ENCODE results near the gene CTNNBIP1.

The CTNNBIP1 gene

DNA sequence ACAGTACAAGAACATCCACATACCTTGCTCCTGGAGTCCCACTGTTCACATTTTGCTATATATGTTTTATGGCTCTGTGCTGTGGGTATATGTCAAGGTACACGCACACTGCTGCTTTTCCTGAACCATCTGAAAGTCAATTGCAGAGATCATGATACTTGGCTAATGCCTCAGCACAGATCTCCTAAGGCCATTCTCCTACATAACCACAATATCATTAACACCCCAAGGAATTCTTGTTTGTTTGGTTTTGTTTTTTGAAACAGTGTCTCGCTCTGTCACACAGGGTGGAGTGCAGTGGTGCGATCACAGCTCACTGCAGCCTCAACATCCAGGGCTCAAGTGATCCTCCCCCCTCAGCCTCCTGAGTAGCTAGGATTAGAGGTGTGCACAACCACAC lies 16.0 kb downstream of the CTNNBIP1 start:
- DNase-seq (ENCODE audit: low read depth): no peak
- H3K4me3 ChIP-seq (ENCODE audit: low read depth, low read length): no peak overlapping the region
- TF ChIP-seq, protein P1, sequence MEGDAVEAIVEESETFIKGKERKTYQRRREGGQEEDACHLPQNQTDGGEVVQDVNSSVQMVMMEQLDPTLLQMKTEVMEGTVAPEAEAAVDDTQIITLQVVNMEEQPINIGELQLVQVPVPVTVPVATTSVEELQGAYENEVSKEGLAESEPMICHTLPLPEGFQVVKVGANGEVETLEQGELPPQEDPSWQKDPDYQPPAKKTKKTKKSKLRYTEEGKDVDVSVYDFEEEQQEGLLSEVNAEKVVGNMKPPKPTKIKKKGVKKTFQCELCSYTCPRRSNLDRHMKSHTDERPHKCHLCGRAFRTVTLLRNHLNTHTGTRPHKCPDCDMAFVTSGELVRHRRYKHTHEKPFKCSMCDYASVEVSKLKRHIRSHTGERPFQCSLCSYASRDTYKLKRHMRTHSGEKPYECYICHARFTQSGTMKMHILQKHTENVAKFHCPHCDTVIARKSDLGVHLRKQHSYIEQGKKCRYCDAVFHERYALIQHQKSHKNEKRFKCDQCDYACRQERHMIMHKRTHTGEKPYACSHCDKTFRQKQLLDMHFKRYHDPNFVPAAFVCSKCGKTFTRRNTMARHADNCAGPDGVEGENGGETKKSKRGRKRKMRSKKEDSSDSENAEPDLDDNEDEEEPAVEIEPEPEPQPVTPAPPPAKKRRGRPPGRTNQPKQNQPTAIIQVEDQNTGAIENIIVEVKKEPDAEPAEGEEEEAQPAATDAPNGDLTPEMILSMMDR (conservative IDR thresholded peaks at IDR 0.05; ENCODE audit: low read depth, low read length): no peak

DNA sequence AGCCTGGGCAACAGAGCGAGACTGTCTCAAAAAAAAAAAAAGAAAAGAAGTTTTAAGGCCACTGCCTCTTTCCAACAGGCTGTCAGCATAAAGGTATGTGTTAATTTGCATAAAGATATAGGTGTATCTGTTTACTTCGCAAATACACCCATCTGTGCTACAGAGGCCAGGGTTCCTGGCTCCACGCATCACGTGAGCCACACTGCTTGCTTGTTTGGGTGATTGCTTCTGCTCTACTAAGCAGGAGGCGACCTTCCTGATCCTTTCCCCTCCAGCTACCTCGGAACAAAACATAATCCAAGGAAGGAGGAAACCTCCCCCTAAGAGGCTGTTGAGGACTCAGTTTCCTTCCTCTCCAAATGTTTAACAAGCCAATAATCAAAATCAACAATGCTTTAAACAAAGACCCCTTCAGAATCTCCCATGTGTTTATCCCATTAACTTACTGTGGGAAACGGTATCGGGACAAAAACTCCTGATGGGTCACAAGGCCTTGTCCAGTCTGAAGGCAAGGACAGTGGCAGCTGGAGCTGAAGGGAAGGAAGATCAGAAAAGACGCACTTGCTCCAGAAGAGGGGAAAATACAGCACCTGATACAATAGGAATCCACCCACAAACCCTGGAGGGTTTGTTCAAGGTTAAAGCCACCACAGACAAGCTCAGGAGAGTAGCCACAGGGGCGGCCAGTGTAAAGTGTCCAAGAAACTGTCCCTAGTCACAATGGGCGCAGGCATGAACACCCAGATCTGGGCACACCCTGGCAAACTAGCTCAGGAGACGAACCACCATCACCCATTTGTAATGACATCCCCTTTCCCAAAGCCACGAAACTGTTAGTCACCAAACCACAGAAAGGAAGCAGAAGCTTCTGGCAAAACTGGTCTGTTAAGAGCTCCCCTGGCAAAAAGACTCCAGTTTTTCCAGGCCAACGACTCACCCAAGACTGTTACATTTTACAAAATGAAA lies 17.2 kb downstream of the CTNNBIP1 start:
- TF ChIP-seq, protein P1 (conservative IDR thresholded peaks at IDR 0.05; ENCODE audit: low read depth, low read length): no peak
- peak; percentile 56 for DNase-seq (ENCODE audit: low read depth)
- H3K4me3 ChIP-seq (ENCODE audit: low read depth, low read length): no peak overlapping the region

DNA sequence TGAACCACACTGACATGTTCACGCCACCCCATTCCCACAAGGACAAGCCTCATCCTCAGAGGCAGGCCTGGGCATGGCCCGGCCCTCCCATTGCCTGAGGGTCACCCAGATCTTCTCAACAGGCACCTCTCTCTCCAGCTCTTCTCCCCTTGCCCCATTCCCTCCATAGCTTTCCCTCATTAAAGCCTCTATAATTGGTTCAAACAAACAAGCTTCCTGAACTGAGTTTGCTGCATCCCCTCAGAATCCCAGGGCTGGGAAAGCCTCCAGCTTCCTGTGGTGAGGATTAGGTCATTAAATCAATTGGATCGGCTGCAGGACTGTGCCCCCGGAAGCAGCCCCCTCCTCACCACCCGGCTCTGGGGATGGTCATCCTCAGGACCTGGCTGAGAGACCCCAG lies 18.9 kb downstream of the CTNNBIP1 start:
- no peak for DNase-seq (ENCODE audit: low read depth)
- TF ChIP-seq, protein P1 (conservative IDR thresholded peaks at IDR 0.05; ENCODE audit: low read depth, low read length): no peak
- H3K4me3 ChIP-seq (ENCODE audit: low read depth, low read length): no peak overlapping the region

DNA sequence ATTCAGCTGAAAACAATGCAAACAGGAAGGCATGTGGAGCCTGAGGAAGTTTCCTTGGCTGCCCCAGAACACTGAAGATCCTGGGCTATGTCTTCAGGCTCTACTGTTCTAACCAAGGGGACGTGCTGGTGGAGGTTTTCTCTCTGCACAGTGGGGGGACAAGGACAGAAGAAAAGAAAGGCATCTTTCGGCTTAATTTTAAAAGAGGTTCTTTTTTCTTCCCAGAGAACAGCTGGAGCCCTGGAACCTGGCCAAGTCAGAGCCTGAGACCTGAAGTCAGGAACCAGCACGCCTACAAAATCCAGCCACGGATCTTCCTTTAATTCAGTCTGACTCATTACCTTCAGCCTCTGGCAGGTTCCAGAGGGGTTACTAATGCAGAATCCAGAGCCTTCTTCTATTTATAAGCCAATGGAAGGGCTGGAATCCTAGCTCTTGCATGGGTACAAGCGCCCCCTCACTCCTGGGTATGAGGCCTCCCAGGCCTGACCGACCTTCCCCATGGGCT lies 19.8 kb downstream of the CTNNBIP1 start:
- no peak overlapping the region for H3K4me3 ChIP-seq (ENCODE audit: low read depth, low read length)
- TF ChIP-seq, protein P1 (conservative IDR thresholded peaks at IDR 0.05; ENCODE audit: low read depth, low read length): no peak
- DNase-seq (ENCODE audit: low read depth): peak; percentile 91

DNA sequence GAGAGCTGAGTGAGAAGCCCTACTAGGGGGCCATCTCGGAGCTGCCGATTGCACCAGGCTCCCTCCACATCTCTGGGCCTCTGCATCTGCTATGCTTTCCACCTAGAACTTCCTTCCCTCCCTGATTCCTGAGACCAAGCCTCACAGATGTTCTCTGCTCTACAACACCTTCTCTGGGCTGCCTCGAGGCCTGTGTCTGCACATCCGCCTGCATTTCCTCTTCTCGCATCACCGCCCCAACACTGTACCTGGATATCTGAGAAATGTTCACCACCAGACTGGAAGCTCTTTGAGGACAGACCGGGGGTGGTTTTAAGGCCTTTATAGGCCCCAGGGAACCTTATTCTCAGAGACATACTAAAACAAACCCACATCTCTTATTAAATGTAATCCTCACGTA lies 20.7 kb downstream of the CTNNBIP1 start:
- no peak overlapping the region for H3K4me3 ChIP-seq (ENCODE audit: low read depth, low read length)
- TF ChIP-seq, protein P1 (conservative IDR thresholded peaks at IDR 0.05; ENCODE audit: low read depth, low read length): no peak
- DNase-seq (ENCODE audit: low read depth): no peak

DNA sequence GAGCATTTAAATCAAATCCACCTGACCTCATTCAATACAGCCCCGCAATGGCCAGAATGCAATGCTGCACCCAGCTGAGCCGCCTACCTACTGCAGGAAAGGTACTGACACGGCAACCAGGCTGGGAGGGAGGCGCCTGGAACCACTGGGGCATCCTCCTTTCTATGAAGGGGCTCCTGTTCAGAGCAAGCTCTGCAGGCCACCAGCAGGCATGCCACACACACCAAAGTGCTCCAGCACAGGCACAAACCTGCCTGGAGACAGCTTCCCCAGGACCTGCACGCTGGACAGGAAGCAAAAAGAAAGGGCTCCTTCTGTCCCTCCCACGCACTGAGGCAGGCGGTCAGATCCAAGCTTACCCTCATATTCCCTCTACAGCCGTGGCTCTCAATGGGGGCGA lies 21.2 kb downstream of the CTNNBIP1 start:
- TF ChIP-seq, protein P1 (conservative IDR thresholded peaks at IDR 0.05; ENCODE audit: low read depth, low read length): no peak
- no peak overlapping the region for H3K4me3 ChIP-seq (ENCODE audit: low read depth, low read length)
- no peak for DNase-seq (ENCODE audit: low read depth)
